ENCODE results near the gene ANGPTL8. TPM values are rescaled to one million over a fixed set of nuclear protein-coding genes. Genes with fewer than 3 reads are reported as not detected.
A peak's percentile ranks its signal among the peaks of the same experiment; 100 is the strongest.

ANGPTL8 gene
- total RNA-seq, 1 experiment from 2014 or later: not detected

- no peaks in the 10 kb centered on the region for H3K9me3 Mint-ChIP-seq
- ChIA-PET CTCF (interaction anchor here (2.0 kb wide), 1 partner anchor 13 kb away, joined by 5 read pairs; no protein-coding TSS in a partner anchor), POLR2A (no interaction called here)
- TF ChIP-seq CREM (CRISPR knock-in tag; IDR thresholded peaks at IDR 0.05) (no peak), TP53 (CRISPR knock-in tag; IDR thresholded peaks at IDR 0.05) (no peak), ESRRA (CRISPR knock-in tag; IDR thresholded peaks at IDR 0.05; ENCODE audit: borderline replicate concordance) (no peak), IRF2 (CRISPR knock-in tag; IDR thresholded peaks at IDR 0.05; ENCODE audit: borderline replicate concordance, low read depth) (no peak), KAT7 (CRISPR knock-in tag; IDR thresholded peaks at IDR 0.05; ENCODE audit: borderline replicate concordance) (no peak), ZNF317 (CRISPR knock-in tag; IDR thresholded peaks at IDR 0.05; ENCODE audit: borderline replicate concordance, low read depth) (no peak), SMAD4 (CRISPR knock-in tag; IDR thresholded peaks at IDR 0.05) (no peak), ZNF232 (CRISPR knock-in tag; IDR thresholded peaks at IDR 0.05) (no peak), USF2 (CRISPR knock-in tag; IDR thresholded peaks at IDR 0.05) (peak; percentile 91), NR2C2 (CRISPR knock-in tag; IDR thresholded peaks at IDR 0.05) (no peak), ZNF121 (CRISPR knock-in tag; IDR thresholded peaks at IDR 0.05) (no peak), ZNF281 (CRISPR knock-in tag; IDR thresholded peaks at IDR 0.05) (no peak), E2F4 (CRISPR knock-in tag; IDR thresholded peaks at IDR 0.05; ENCODE audit: borderline replicate concordance, low read depth) (no peak), TCF7 (CRISPR knock-in tag; IDR thresholded peaks at IDR 0.05; ENCODE audit: low read depth) (no peak), CTCF (IDR thresholded peaks at IDR 0.05) (no peak), NFYB (CRISPR knock-in tag; conservative IDR thresholded peaks at IDR 0.05; ENCODE audit: low read depth) (peak; percentile 59), ZNF425 (CRISPR knock-in tag; conservative IDR thresholded peaks at IDR 0.05) (no peak), TEAD4 (CRISPR knock-in tag; IDR thresholded peaks at IDR 0.05) (no peak)
- TF ChIP-seq, protein P1, sequence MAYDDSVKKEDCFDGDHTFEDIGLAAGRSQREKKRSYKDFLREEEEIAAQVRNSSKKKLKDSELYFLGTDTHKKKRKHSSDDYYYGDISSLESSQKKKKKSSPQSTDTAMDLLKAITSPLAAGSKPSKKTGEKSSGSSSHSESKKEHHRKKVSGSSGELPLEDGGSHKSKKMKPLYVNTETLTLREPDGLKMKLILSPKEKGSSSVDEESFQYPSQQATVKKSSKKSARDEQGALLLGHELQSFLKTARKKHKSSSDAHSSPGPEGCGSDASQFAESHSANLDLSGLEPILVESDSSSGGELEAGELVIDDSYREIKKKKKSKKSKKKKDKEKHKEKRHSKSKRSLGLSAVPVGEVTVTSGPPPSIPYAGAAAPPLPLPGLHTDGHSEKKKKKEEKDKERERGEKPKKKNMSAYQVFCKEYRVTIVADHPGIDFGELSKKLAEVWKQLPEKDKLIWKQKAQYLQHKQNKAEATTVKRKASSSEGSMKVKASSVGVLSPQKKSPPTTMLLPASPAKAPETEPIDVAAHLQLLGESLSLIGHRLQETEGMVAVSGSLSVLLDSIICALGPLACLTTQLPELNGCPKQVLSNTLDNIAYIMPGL (CRISPR knock-in tag; IDR thresholded peaks at IDR 0.05): no peak
- TF ChIP-seq, protein P2, sequence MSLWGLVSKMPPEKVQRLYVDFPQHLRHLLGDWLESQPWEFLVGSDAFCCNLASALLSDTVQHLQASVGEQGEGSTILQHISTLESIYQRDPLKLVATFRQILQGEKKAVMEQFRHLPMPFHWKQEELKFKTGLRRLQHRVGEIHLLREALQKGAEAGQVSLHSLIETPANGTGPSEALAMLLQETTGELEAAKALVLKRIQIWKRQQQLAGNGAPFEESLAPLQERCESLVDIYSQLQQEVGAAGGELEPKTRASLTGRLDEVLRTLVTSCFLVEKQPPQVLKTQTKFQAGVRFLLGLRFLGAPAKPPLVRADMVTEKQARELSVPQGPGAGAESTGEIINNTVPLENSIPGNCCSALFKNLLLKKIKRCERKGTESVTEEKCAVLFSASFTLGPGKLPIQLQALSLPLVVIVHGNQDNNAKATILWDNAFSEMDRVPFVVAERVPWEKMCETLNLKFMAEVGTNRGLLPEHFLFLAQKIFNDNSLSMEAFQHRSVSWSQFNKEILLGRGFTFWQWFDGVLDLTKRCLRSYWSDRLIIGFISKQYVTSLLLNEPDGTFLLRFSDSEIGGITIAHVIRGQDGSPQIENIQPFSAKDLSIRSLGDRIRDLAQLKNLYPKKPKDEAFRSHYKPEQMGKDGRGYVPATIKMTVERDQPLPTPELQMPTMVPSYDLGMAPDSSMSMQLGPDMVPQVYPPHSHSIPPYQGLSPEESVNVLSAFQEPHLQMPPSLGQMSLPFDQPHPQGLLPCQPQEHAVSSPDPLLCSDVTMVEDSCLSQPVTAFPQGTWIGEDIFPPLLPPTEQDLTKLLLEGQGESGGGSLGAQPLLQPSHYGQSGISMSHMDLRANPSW (CRISPR knock-in tag; conservative IDR thresholded peaks at IDR 0.05; ENCODE audit: low read depth): no peak
- TF ChIP-seq, protein P3, sequence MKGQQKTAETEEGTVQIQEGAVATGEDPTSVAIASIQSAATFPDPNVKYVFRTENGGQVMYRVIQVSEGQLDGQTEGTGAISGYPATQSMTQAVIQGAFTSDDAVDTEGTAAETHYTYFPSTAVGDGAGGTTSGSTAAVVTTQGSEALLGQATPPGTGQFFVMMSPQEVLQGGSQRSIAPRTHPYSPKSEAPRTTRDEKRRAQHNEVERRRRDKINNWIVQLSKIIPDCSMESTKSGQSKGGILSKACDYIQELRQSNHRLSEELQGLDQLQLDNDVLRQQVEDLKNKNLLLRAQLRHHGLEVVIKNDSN (CRISPR knock-in tag; IDR thresholded peaks at IDR 0.05): peak; percentile 87
- ATAC-seq (peak; percentile 74), DNase-seq (ENCODE audit: low spot score) (peak; percentile 34)
- H3K36me3 Mint-ChIP-seq: peaks cover 11% of the 10 kb centered on the region
- no peaks in the 10 kb centered on the region for H3K27me3 Mint-ChIP-seq (ENCODE audit: low read depth)
- peaks cover 7% of the 10 kb centered on the region for H3K4me1 Mint-ChIP-seq
- no peak overlapping the region for H3K27ac Mint-ChIP-seq
- H3K4me3 Mint-ChIP-seq: no peak overlapping the region
Measured at GRCh38 chr19:11191273-11191755, 48.1 kb upstream of the ANGPTL8 start.
